GM10847 (cell line): ENCODE measurements around the gene PLCL2.

Experiments
- POLR2A ChIP-seq: IDR thresholded peaks from 2 replicates; pipeline ENCODE4 v1.6.1; 2011; ENCODE audit not compliant: insufficient read length; ENCODE audit errors: extremely low read depth

PLCL2 gene

GRCh38 chr3:16992198-16992597, 107.4 kb downstream of the PLCL2 start:
- no peak for TF ChIP-seq POLR2A

DNA sequence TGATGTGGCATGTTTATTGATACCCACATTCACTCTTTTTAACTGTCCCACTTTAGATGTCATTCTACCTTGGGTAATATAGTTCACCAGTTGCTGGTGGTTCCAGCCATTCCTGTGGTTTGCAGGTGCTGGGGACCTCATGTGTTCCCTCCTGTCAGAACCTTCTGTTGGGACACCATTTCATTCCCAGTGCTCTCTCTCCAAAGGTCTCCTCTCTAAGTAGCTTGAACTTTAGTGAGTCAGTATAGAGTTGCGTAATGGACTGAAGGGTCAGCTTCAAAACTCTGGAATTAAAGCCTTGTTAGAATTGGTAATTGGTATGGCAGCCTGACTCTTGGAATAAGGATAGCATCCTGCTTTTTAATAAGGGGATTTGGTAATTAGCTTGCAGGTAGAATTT, 108.5 kb downstream of the PLCL2 start:
- TF ChIP-seq POLR2A: no peak

DNA sequence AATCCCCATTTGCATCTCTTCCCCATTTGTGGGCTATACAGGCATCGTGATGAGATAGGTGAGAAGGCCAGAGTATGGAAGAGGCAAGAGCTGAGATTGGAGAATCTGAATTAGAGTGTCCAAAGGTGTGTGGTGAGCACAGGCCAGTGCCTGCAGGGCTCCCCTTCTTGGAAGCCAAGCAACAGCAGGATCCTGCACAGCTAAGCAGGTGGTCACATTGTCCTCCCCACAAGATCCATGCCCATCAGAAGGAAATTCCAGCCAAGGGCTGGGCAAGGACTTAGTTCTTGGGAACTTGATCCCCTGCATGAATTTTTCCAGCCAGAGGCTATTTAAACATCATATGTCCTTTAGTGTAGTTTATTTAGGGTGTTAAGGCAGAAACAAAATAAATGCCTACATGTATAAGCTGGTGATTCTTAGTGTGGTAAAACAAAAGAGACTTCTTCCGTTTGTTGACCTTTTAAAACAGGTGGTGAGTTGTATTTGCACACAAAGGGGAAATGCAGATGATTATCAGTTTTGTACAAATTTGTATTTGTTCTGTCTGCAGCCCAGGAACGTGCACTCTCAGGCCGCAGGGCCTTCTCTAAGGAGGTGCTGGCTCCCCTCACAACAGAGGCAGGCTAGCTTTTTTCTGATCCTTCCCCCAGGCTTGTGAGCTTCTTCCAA, 110.2 kb downstream of the PLCL2 start:
- no peak for TF ChIP-seq POLR2A

- no peak for TF ChIP-seq POLR2A
Measured at GRCh38 chr3:16995601-16996000, 110.8 kb downstream of the PLCL2 start.

DNA sequence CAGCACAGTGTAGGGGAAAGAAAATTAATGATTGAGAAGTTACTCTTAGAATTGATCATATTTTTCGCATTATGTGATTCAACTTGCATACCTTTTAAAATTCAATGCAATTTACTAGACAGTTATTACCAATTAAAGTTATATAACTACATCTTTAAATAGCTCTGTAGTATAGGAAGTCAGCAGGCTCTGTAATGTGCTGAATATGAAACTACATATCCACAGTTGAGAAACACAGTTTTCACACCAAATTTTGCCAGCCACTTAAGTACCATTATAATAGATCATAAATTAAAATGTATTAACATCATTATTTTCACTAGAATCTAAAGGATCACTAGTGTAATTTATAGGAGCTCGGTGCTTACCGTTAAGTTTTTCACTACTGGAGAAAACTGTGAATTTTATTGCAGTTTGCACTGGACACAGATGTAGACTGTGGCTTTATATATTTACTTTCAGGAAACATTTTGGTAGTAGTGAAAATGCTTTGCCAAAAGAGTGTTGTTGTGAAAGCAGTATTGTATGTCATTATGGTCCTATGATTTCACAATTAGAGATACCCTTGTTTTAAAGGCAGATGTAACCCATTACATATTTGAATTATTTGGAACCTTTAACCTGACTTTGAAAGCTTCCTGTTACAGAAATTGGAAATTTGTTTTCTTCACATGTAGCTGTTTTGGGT, 113.6 kb downstream of the PLCL2 start:
- TF ChIP-seq POLR2A: no peak

GRCh38 chr3:16999161-16999560, 114.4 kb downstream of the PLCL2 start:
- TF ChIP-seq POLR2A: no peak

DNA sequence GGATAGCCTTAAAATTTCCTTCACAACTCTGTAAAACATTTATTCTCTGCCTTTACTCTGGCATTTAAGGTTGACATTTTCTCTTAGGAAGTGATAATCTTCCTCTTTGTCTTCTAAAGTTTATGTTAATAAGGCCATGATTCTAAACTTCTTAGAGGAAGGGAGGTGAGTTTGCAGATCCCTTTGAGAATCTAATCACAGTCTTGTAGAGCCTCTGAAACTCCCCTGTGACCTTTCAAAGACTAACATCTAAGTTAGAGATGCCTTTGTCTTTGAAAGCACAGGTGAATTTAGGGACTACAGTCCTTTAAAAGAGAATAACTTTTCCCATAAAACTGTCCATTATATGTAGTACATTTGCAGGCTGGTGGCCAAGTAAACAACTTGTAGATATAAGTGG, 115.1 kb downstream of the PLCL2 start:
- no peak for TF ChIP-seq POLR2A

DNA sequence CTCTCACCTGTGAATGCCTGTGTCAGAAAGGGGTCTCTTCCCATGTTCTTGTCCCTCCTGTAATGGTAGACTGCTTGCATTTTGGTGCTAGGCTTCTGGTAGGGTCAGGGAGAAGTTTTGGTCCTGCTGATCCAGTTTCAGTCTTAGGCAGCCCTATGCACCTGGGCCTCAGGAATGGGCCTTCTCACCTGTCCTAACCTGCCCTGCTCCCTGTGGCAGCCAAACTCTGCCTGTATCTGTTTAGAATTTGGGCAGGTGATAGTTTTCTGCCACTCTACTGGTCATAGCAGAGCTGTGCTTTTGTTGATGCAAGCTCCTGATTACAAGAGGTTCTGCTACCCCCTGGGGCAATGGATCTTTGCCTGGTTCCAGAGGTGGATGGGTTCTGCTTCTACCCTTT, 118.7 kb downstream of the PLCL2 start:
- no peak for TF ChIP-seq POLR2A

- no peak for TF ChIP-seq POLR2A
Measured at GRCh38 chr3:17006132-17006852, 121.5 kb downstream of the PLCL2 start.

DNA sequence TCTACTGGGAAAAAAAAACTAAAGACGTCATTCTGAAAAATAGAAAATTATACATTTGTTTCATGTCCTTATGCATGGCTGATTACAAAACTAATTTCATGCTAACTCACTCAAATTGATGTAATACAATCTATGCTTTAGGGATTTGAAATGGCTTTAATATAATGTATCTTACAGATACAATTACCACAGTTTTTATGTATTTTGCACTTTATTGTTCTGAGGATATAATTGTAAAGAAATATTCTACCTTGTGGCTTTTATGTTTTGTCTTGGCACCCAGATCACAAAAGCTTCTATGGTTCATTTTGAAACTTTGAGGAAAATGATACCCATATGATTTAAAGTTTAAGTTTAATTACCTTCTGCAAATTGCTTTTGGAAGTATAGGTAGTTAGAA, 122.5 kb downstream of the PLCL2 start:
- TF ChIP-seq POLR2A: no peak

- TF ChIP-seq POLR2A: no peak
Measured at GRCh38 chr3:17009826-17010225, 125.1 kb downstream of the PLCL2 start.

DNA sequence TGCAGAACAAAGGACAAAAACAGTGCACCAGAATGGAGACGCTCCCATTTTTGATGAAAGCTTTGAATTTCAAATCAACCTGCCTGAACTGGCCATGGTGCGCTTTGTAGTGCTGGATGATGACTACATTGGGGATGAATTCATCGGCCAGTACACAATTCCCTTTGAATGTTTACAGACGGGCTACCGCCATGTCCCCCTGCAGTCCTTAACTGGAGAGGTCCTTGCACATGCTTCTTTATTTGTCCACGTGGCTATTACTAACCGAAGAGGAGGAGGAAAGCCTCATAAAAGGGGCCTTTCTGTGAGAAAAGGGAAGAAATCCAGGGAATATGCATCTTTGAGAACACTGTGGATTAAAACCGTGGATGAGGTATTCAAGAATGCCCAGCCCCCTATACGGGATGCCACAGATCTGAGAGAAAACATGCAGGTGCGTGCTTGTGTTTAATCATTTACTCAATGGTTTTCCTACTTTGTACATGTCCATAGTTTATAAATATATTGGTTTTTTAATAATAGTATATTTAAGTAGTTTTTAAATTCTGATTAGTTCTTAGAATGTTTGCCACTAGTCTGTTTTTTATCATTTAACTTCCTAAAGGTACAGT, 127.1 kb downstream of the PLCL2 start:
- TF ChIP-seq POLR2A: no peak

- no peak for TF ChIP-seq POLR2A
Measured at GRCh38 chr3:17013050-17013449, 128.3 kb downstream of the PLCL2 start.

GRCh38 chr3:17013571-17013970, 128.8 kb downstream of the PLCL2 start:
- TF ChIP-seq POLR2A: no peak

DNA sequence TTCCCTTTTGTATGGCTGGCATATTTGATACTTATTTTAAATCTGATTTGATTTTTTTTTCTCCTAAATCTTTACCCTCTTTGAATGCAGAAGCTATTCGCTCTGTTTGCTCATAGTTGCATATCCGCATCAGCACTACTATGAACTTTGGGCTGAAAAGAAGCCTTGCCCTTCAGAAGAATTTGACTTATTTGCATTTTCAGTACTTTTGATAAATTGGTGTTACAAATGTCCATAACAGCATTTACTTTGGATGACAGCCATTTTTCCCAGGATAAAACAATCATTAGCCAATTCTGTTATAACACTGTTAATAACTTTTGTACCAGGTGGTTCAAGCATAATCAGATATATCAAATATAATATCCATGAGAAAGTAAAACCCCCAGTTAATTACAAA, 129.5 kb downstream of the PLCL2 start:
- TF ChIP-seq POLR2A: no peak

- TF ChIP-seq POLR2A: no peak
Measured at GRCh38 chr3:17014709-17015108, 130.0 kb downstream of the PLCL2 start.

- no peak for TF ChIP-seq POLR2A
Measured at GRCh38 chr3:17021614-17022013, 136.9 kb downstream of the PLCL2 start.
